GM19023 (cell line): ENCODE measurements around the gene SLC39A11.
"Not testable (repeated sequence)": the region's sequence is repeated elsewhere in the genome, so short reads cannot be mapped to it uniquely, and the experiment has no call there.

ENCODE experiments used
- ATAC-seq: cut with Tn5 transposase; IDR thresholded peaks from one replicate; pipeline ENCODE4 v1.9.1; 2021; ENCODE audit warnings: mild to moderate bottlenecking, moderate library complexity; ENCODE audit not compliant: unreplicated experiment

SLC39A11 gene

DNA sequence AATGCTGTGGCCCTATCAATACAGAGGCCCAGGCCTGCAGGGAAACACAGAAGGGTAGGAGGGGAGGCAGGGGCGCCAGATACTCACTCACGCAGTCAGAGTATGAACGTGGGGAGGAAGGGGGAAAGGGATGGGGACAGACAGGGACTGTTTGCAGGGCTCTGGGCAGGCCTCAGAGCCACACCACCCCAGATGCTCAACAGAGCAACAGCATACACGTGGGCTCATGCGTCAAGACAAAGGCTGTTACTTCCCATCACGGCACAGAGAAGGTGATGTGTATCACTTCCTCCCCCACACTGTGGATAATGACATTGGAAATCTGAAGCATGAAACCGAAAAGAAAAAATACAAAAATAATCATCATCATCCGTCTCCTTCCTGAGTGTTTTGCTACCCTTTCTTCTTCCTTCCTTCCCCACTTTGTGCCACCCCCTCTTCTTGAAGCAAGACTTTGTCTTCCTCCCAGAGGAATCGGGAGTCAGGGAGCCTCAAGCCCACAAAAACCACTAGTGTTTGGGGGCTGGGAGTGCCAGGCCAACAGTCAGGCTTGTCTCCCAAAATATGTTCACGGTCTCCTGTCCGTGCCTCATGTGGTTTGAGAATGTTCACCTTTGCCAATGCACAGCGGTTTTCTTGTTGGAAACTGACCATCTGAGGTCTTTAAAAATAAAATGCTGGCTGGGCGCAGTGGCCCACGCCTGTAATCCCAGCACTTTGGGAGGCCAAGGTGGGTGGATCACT lies 20.1 kb downstream of the SLC39A11 start:
- ATAC-seq = no peak

DNA sequence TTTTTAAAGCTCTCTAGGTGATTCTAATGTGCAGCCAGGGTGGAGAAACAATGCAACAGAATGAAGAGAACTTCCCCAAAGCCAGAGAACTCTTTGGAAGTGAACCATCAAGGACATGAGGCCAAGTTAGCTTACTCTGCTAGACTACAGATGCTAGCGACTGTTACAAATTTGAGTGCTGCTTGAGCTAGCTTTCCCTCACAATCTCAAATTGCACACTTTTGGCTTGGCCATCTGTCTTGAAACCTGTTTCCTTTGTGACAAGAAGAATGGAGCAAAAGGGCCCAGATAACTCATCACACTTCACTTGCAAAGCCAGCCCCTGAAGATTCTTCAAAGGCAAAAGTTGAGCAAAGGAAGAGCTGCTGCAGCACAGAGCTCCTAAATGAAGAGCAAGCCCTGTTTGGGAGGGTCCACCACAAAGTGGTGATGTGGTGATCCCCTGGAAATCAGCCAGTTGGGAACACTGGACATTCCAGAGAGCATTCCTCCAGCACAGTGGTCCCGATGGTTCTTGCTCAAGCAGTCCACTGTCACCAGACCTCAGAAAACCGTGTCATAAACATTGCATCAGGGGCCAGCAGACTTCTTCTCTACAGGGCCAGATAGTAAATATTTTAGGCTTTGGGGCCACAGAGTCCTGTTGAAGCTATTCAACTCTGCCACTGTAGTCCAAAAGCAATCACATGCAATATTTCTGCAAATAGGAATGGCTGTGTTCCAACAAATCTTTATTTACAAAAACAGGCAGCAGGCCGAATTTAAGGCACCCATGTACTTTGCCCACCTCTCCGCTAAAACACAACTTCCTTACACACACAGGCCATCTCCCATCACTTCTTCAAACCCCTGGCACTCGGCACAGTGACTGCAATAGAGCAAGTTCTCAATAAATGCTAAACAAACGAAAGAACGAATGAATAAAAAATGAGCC lies 21.2 kb downstream of the SLC39A11 start:
- ATAC-seq = no peak

DNA sequence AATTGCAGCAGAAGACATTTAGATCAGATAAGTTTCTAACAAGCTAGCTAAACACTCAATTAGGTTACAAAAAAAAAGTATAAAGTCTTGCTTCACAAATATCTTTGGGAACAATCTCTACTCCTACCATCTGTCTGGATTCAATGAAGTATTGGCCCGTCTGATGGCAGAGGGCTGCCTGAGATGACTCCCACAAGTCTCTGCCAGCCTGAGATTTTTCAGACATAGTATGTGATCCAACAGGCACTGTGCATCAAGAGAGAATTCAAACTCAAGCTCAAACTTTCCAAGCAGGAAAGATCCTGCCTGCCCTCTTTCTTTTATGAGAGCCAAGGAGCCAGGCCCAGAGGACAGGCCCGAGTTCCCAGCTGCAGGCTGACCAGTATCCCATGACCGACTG lies 22.6 kb downstream of the SLC39A11 start:
- ATAC-seq = no peak

DNA sequence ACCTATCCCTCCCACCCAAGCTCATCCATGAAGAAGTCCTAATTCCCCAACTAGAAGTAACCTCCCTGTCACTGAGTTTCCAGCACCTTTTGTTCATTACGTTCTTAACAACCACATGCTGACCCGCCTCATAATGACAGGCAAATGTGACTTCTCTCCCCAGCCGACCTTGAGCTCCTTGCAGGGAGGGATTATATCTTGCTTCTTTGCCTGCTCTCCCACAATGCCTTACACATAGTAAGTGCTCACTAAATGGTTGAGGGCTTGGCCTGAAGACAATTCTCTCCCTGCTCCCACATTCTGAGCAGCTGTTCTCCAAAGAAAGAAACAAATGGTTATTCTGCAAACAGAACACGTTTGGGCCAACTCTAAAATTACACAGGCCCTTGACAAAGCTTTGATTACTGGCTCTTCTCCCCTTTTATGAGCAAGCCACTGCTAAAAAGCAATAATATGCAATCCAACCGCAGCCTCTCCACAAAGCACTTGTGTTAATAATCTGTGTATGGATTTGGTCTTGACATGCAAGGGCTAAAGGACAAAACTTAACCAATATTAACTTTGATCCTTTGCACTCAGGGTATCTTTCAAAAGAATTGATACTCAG lies 23.2 kb downstream of the SLC39A11 start:
- no peak for ATAC-seq

DNA sequence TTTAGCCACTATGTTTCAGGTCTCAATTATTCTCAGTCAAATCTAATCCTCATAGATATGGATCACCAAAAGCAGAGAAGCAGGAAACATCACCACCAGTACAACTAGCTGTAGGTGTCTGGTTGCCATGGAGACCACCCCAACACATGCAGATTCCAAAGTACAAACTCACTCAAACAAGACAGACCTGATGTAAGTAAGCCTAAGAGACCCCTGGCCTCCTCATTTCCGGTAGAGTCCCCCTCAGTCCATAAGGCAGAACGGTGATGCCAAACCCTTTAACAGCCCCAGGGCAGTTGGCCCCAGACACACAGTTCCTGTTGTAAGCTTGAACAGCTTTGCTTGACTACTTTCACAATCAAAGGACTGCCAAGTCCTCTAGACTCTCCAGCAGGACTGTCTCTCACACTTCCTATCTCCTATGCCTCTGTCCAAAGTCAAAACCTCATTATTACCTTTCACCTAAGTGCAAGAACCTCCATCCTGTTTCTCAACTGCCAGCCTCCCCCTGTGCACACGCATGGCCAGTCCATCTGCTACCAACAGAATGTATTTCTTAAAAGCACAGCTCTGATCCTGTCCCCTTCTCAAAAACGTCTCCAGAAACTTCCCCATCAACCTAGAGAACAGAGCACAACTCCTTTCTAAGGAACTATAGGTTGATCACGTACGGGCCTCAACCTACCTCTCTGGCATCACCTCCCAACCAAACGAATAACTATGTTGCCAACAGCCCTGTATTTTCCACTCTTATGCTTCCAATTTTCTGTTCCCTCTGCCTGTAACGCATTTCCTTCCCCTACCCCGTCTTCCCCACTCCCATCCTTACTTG lies 23.9 kb downstream of the SLC39A11 start:
- ATAC-seq = no peak

DNA sequence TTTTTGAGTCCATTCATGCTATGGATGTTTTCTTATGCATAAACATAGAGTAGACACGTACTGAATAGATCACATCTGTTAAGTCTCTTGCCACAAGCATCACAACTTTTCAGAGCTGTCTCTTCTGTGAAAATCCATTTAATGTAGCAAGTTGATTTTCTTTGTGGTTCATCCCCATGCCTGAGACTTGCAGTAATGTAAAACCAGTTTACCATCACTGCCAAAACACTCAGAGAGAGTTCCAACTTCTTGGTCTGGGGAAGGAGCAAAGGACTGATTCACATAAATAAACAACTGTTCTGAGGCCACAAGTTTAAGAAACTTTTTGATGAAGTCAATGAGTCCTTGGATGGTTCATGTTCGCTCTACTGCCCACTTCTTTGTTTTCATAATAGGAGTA lies 24.8 kb downstream of the SLC39A11 start:
- not testable (repeated sequence) for ATAC-seq

DNA sequence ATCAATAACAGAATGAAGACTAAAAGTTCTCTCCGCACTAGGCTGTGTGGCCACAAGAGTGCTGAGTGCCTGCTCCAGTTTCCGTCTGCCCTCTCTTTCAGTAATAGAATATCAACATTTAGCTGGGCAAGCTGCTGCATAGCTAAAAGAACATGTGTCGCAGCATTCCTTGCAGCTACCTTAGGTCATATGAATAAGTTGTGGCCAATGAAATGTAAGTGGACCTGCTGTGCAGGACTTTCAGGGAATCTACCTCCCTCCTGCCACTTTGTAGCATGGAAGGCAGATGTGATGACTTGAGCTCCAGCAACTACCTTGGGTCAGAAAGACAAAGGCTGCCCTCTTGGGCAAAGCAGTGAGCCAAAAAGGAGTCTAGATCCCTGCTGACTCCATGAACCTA lies 25.4 kb downstream of the SLC39A11 start:
- ATAC-seq = no peak

DNA sequence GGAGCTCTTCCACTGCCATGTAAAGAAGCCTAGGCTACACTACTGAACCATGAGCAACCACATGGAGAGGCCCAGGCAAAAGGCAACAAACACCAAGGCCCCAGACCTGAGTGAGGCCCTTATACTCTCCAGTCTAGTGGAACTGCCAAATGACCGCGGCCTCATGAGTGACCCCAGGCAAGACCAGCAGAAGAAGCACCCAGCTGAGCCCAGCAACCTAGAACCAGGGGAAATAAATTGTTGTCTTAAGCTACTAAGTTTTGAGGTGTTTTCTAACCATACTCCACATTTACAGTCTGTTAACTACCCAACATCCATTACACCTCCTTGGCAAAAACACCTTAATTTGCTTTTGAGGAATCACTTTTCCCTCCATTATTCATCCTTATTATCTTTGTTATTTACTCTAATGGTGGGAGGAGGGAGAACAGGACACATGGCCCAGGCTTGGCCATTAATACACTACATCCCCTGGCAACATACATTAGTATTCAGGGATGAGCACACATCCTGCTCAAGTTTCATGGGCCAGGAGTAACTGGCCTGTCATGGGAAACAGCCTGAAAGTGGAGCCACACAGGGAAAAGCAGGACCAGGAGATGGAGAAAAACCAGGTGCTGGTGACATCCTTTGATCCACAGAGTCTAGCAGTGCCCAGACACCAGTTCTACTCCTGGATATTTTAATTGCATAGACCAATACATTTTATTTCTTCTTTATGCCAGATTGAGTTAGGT lies 26.2 kb downstream of the SLC39A11 start:
- ATAC-seq = no peak

DNA sequence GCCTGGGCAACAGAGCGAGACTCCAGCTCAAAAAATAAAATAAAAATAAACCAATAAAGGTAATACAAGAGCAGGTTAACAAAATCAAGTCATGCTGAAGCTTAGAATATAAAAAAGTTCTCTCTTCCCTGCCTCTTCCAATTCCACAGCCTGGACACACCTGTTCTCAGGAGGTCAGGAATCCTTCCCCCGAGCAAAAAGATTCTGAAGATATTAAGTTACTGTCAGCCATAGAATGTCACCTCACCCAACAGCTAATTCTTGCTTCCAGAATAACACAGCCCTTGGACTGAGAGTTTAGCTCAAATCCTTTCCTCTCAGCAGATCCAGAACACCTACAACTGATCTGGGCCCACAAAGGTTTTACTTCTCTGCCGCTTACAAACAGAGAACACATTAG lies 27.1 kb downstream of the SLC39A11 start:
- no peak for ATAC-seq

DNA sequence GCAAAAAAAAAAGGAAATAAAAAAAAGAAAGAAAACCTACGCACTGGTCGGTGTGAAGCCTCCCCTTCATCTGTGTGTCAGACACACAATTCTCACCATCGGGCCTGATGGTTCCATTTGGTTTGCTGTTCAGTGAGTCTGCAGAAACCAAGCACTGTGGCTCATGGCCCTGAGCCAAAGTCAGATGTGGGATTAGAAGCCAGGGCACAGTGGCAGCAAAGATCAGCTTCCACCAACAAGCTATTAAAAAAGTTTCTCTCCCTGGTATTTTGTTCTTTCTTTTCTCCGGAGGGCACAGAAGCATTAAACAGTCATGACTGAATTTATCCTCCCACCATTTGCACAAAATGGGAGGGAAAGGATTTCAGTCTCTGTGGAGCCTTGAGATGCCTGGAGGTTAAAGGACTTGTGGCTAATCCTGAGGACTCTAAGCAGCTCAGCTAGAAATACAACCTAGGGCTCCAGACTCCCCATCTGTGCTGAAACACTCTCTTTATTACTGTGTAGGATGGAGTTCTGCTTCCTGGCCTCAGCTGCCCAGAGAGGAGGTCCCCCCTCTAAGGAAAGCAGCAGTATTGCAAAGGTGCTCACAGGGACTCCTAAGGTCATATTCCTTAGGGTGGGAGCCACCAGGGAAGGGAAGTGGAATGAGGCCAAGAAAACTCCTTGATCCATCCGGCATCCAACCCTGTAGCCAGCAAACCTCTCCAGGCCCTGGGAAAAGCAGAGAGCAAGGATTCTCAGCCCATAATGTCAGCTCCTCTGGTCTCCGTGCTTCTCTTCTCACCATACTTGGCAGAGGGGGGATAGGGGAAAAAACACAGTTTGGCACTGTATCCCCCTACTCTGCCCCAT lies 28.2 kb downstream of the SLC39A11 start:
- no peak for ATAC-seq

DNA sequence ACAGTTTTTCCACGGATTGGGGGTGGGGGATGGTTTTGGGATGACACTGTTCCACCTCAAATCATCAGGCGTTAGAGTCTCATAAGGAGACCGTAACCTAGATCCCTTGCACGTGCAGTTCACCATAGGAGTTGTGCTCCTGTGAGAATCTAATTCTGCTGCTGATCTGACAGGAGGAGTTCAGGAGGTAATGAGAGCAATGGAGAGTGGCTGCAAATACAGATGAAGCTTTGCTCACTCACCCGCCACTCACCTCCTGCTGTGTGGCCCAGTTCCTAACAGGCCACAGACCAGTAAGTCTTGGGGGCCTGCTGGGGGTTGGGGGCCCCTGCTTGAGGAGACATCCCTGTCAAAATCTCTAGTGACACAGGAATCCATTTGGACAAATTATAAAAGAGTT lies 29.8 kb downstream of the SLC39A11 start:
- no peak for ATAC-seq

DNA sequence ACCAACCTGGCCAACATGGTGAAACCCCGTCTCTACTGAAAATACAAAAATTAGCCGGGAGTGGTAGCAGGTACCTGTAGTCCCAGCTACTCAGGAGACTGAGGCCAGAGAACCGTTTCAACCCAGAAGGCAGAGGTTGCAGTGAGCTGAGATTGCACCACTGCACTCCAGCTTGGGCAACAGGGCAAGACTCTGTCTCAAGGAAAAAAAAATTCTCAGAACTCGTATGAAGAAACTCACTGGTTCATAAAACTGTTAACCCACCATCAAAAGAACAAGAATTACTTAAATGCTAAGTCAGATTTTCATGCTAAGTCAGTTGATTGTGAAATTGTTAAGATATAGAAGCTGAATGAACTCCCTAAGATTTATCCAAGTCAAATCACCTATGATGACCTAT lies 31.3 kb downstream of the SLC39A11 start:
- no peak for ATAC-seq

DNA sequence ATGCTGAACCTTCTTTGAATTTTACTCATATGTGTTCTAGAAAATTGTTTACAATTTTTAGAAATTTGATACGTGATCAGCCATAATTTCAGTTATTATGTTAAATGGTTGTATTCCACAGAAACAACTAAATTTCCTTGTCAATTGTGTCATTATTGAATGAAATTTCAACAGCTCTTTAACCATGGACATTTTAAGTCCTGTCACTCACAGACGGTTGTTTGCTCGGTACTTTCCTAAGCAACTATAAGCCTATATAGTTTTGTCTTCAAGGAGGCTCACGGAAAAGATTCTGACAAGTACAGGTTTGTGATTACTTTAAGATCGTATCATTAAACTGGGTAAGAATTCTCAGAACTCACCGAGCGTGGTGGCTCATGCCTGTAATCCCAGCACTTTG lies 31.8 kb downstream of the SLC39A11 start:
- ATAC-seq = no peak

DNA sequence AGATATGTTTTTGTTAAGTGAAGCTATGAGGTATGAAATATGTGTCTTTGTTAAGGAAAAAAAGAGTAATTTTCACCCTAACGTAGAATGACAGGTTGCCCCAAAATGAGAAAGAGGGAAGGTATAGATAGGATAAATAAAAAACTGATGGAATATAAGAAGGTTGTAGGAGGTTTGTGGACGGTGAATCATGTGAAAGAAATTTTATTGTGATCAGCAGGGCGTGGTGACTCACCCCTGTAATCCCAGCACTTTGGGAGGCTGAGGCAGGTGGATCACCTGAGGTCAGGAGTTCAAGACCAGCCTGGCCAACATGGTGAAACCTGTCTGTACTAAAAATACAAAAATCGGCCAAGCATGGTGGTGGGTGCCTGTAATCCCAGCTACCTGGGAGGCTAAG lies 32.8 kb downstream of the SLC39A11 start:
- ATAC-seq = not testable (repeated sequence)

DNA sequence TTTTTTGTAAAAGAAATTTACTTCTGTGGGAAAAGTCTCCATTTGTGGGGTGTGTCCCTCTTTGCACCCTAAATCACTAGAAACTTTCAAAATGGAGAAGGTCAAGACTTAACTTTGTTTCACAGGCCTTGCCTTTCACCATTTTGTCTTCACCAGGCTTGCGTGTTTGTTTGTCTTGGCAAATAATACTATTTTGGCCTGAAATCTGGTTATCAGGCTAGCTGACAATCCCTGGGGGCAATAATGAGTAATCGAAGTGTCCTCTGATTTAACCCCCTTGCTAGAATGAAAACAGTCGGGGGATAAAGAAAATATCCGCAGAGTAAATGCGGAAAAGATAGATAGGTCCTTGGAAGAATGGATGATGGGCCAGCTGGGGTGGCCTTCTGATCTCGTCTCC lies 34.5 kb downstream of the SLC39A11 start:
- no peak for ATAC-seq

DNA sequence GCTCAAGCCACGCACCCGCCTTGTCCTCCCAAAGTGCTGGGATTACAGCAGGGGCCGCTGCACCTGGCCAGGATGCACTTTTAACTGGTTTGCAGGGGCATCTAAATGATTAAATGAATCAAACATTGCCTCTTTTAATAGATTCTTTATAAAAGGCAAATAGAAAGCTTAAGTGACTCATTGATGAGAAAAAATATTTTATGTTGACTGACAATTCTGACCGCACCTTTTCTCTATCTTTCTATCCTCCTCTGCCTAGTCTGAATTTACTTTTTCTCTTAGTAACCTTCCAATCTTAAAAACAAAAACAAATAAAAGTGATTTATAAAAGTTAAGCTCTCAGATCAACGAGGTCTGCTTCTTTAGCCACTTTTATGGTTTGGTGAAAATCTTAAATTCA lies 35.3 kb downstream of the SLC39A11 start:
- ATAC-seq = no peak

DNA sequence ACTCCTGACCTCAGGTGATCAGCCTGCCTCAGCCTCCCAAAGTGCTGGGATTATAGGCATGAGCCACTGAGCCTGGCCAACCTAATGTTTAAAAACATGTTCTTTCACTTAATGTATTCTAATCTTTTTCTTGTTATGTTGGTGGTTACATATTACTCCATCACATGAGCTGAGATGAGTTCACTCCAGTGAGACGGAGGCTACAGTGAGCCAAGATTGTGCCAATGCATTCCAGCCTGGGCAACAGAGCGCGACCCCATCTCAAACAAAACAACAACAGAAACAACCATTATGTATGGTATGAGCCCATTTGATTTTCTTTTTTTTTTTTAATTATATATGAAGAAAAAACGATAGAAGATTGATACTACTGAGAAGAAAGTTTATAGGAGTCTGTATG lies 39.6 kb downstream of the SLC39A11 start:
- no peak for ATAC-seq

DNA sequence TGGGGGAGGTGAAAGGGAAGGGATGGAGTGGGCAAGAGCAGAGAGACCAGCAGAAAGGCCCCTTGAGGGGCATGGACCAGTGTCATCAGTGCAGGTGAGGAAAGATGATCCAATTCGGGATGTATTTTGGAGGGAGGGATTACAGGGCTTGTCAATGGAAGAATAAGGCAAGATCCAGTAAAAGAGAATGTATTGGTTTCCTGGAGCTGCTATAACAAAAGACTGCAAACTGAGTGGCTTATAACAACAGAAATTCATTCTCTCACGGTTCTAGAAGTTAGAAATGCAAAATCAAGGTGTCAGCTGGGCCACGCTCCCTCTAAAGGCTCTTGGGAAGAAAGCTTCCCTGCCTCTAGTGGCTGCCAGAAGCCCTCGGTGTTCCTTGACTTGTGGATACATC lies 41.7 kb downstream of the SLC39A11 start:
- ATAC-seq = no peak

DNA sequence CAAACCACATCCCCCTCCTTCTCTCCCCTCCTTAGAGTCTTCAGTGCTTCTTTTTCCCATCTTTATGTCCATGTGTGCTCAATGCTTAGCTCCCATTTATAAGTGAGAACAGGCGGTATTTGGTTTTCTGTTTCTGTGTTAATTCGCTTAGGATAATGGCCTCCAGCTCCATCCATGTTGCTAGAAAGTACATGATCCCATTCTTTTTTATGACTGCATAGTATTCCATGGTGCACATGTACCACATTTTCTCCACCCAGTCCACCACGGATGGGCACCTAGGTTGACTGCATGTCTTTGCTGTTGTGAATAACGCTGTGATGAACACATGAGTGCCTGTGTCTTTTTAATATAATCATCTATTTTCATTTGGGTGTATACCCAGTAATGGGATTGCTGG lies 44.3 kb downstream of the SLC39A11 start:
- no peak for ATAC-seq
